Measurements from ENCODE around the gene TOMM34. TPM values are rescaled to one million over a fixed set of nuclear protein-coding genes. Genes with fewer than 3 reads are reported as not detected.

The TOMM34 gene
- total and polyA plus RNA-seq, 2 experiments from 2014 or later, result 27.4 to 38.7 TPM

- Histone ChIP-seq H3K9me2 (ENCODE audit: insufficient read depth) (no peaks in the 10 kb centered on the region), H4K20me1 (replicated peaks; ENCODE audit: insufficient read depth) (peaks cover 12% of the 10 kb centered on the region), H3K27me3 (ENCODE audit: insufficient read depth) (peaks cover 42% of the 10 kb centered on the region), H2AFZ (no peak overlapping the region), H3F3A (replicated peaks; ENCODE audit: low read depth) (peaks cover 6% of the 10 kb centered on the region; the same call in 1 of the 2 replicates), H3K79me2 (replicated peaks; ENCODE audit: insufficient read depth) (peaks cover 34% of the 10 kb centered on the region), H3K4me3 (no peak overlapping the region), H3K4me2 (no peak overlapping the region), H3K36me3 (ENCODE audit: insufficient read depth) (no peaks in the 10 kb centered on the region), H3K27ac (ENCODE audit: low read depth) (no peak overlapping the region), H3K4me1 (ENCODE audit: insufficient read depth) (peaks cover 37% of the 10 kb centered on the region)
- no peak overlapping the region for H3K4me3 Mint-ChIP-seq
- peaks cover 42% of the 10 kb centered on the region for H3K4me1 Mint-ChIP-seq
- no peak for TF ChIP-seq ZNF331 (CRISPR knock-in tag; IDR thresholded peaks at IDR 0.05; ENCODE audit: low read depth)
- no peak for TF ChIP-seq STAT1 (IDR thresholded peaks at IDR 0.05; ENCODE audit: unreplicated experiment)
- TF ChIP-seq REST (IDR thresholded peaks at IDR 0.05; ENCODE audit: unreplicated experiment), result no peak
- TF ChIP-seq, protein P1, sequence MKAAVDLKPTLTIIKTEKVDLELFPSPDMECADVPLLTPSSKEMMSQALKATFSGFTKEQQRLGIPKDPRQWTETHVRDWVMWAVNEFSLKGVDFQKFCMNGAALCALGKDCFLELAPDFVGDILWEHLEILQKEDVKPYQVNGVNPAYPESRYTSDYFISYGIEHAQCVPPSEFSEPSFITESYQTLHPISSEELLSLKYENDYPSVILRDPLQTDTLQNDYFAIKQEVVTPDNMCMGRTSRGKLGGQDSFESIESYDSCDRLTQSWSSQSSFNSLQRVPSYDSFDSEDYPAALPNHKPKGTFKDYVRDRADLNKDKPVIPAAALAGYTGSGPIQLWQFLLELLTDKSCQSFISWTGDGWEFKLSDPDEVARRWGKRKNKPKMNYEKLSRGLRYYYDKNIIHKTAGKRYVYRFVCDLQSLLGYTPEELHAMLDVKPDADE (IDR thresholded peaks at IDR 0.05), result no peak
- TF ChIP-seq ZNF114 (CRISPR knock-in tag; IDR thresholded peaks at IDR 0.05), result no peak
- TF ChIP-seq EZH2 (IDR thresholded peaks at IDR 0.05; ENCODE audit: low read depth, unreplicated experiment), result no peak
- TF ChIP-seq CREB1 (CRISPR knock-in tag; IDR thresholded peaks at IDR 0.05; ENCODE audit: low read depth), result no peak
- TF ChIP-seq NANOG (IDR thresholded peaks at IDR 0.05; ENCODE audit: borderline replicate concordance), result no peak
- no peak for TF ChIP-seq POLR2AphosphoS5 (IDR thresholded peaks at IDR 0.05; ENCODE audit: low read depth)
- no peak for TF ChIP-seq CTCF (conservative IDR thresholded peaks at IDR 0.05; ENCODE audit: low read depth in 2 of 2)
- TF ChIP-seq EZH2phosphoT487 (IDR thresholded peaks at IDR 0.05; ENCODE audit: unreplicated experiment), result no peak
- TF ChIP-seq JUNB (IDR thresholded peaks at IDR 0.05; ENCODE audit: unreplicated experiment), result no peak
- TF ChIP-seq, protein P2, sequence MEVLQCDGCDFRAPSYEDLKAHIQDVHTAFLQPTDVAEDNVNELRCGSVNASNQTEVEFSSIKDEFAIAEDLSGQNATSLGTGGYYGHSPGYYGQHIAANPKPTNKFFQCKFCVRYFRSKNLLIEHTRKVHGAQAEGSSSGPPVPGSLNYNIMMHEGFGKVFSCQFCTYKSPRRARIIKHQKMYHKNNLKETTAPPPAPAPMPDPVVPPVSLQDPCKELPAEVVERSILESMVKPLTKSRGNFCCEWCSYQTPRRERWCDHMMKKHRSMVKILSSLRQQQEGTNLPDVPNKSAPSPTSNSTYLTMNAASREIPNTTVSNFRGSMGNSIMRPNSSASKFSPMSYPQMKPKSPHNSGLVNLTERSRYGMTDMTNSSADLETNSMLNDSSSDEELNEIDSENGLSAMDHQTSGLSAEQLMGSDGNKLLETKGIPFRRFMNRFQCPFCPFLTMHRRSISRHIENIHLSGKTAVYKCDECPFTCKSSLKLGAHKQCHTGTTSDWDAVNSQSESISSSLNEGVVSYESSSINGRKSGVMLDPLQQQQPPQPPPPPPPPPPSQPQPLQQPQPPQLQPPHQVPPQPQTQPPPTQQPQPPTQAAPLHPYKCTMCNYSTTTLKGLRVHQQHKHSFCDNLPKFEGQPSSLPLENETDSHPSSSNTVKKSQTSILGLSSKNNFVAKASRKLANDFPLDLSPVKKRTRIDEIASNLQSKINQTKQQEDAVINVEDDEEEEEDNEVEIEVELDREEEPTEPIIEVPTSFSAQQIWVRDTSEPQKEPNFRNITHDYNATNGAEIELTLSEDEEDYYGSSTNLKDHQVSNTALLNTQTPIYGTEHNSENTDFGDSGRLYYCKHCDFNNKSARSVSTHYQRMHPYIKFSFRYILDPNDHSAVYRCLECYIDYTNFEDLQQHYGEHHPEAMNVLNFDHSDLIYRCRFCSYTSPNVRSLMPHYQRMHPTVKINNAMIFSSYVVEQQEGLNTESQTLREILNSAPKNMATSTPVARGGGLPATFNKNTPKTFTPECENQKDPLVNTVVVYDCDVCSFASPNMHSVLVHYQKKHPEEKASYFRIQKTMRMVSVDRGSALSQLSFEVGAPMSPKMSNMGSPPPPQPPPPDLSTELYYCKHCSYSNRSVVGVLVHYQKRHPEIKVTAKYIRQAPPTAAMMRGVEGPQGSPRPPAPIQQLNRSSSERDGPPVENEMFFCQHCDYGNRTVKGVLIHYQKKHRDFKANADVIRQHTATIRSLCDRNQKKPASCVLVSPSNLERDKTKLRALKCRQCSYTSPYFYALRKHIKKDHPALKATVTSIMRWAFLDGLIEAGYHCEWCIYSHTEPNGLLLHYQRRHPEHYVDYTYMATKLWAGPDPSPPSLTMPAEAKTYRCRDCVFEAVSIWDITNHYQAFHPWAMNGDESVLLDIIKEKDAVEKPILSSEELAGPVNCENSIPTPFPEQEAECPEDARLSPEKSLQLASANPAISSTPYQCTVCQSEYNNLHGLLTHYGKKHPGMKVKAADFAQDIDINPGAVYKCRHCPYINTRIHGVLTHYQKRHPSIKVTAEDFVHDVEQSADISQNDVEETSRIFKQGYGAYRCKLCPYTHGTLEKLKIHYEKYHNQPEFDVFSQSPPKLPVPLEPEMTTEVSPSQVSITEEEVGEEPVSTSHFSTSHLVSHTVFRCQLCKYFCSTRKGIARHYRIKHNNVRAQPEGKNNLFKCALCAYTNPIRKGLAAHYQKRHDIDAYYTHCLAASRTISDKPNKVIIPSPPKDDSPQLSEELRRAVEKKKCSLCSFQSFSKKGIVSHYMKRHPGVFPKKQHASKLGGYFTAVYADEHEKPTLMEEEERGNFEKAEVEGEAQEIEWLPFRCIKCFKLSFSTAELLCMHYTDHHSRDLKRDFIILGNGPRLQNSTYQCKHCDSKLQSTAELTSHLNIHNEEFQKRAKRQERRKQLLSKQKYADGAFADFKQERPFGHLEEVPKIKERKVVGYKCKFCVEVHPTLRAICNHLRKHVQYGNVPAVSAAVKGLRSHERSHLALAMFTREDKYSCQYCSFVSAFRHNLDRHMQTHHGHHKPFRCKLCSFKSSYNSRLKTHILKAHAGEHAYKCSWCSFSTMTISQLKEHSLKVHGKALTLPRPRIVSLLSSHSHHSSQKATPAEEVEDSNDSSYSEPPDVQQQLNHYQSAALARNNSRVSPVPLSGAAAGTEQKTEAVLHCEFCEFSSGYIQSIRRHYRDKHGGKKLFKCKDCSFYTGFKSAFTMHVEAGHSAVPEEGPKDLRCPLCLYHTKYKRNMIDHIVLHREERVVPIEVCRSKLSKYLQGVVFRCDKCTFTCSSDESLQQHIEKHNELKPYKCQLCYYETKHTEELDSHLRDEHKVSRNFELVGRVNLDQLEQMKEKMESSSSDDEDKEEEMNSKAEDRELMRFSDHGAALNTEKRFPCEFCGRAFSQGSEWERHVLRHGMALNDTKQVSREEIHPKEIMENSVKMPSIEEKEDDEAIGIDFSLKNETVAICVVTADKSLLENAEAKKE (CRISPR knock-in tag; IDR thresholded peaks at IDR 0.05), result no peak
- ATAC-seq (no peak), DNase-seq (ENCODE audit: low spot score) (no peak)
- H3K9me3 Mint-ChIP-seq, result no peaks in the 10 kb centered on the region
- no peaks in the 10 kb centered on the region for H3K36me3 Mint-ChIP-seq (ENCODE audit: low read depth)
- H3K27me3 Mint-ChIP-seq (ENCODE audit: insufficient read depth, low read depth, poor library complexity), result peaks cover 24% of the 10 kb centered on the region
- no peak overlapping the region for H3K27ac Mint-ChIP-seq
Measured at GRCh38 chr20:44963325-44964215, 3.4 kb upstream of the TOMM34 start.

Data from GM23338 (cell line).